Posterior vena cava (tissue), 2 donors: Measurements from ENCODE around the gene ANKS1A. TPM values are rescaled to one million over a fixed set of nuclear protein-coding genes. Genes with fewer than 3 reads are reported as not detected.
"Not testable (repeated sequence)": the region's sequence is repeated elsewhere in the genome, so short reads cannot be mapped to it uniquely, and the experiment has no call there.

ENCODE experiments used
- DNase-seq: peaks from one replicate; pipeline ENCODE4 v3.0.0-alpha.2; 2020; ENCODE audit warnings: low spot score
- intact Hi-C, 2 donors: fragments of 100-400 bp; cut with DNase I; formaldehyde crosslinking; loops; one replicate each; pipeline versions ENCODE4 v1.14.1 to v1.14.2; 2022 to 2023
- total RNA-seq, 2 donors: library from RNA; stranded (reverse); fragmentation: NEBNext Ultra II Directional; extraction: Animal tissue kit (Norgen Biotek cat#: 25700); gene quantifications; one replicate each; pipeline ENCODE4 v1.2.1, GENCODE V29; 2021
- donor health status: DM: yes; HTN: yes; CAD: no.
- donor health status: DM: yes; HTN: yes; CAD: no.

Gene ANKS1A
- total RNA-seq, 2 donors from 2014 or later, result 38.8 to 42.2 TPM

- DNase-seq, result no peak
- intact Hi-C loops, result no loop called here
Measured at GRCh38 chr6:34877259-34877658, 11.8 kb upstream of the ANKS1A start.

- intact Hi-C loops, result no loop called here
- no peak for DNase-seq
Measured at GRCh38 chr6:34877869-34878485, 11.1 kb upstream of the ANKS1A start.

GRCh38 chr6:34884073-34884472 lies 5.0 kb upstream of the ANKS1A start:
- DNase-seq, intact Hi-C loops: not testable (repeated sequence)

- intact Hi-C loops, result no loop called here
Measured at GRCh38 chr6:34884996-34885395, 4.1 kb upstream of the ANKS1A start.

GRCh38 chr6:34885837-34886236 lies 3.2 kb upstream of the ANKS1A start:
- not testable (repeated sequence) for DNase-seq
- intact Hi-C loops, result loop anchor here in 1 of 2 donors (2.0 kb wide), 1 partner anchor 203 kb away; no protein-coding TSS in a partner anchor

More at GRCh38 chr6:34884996-34885395, 4.1 kb upstream of the ANKS1A start:
- no peak for DNase-seq

GRCh38 chr6:34887753-34888513 lies 1.1 kb upstream of the ANKS1A start, which contains the start of gene TAF11:
Gene TAF11, minus strand, starts transcription at chr6:34888042. Its CDS starts 85 bp downstream, at chr6:34887957.
- intact Hi-C loops, result loop anchor here in 1 of 2 donors (2.0 kb wide), 1 partner anchor 201 kb away; no protein-coding TSS in a partner anchor

GRCh38 chr6:34888514-34888856 lies 570 bp upstream of the ANKS1A start:
- DNase-seq, result no peak
- intact Hi-C loops, result no loop called here

More at GRCh38 chr6:34887753-34888513, 1.1 kb upstream of the ANKS1A start, which contains the start of gene TAF11:
- DNase-seq, result peak; percentile 98

GRCh38 chr6:34890533-34890925 lies 1.5 kb downstream of the ANKS1A start:
- DNase-seq, result no peak
- intact Hi-C loops, result no loop called here

- no peak for DNase-seq
- intact Hi-C loops, result no loop called here
Measured at GRCh38 chr6:34891296-34891695, 2.2 kb downstream of the ANKS1A start.

GRCh38 chr6:34894693-34895092 lies 5.6 kb downstream of the ANKS1A start:
- intact Hi-C loops, result no loop called here
- DNase-seq, result no peak

GRCh38 chr6:34897130-34897529 lies 8.1 kb downstream of the ANKS1A start:
- DNase-seq, result no peak
- intact Hi-C loops, result no loop called here

GRCh38 chr6:34897716-34898115 lies 8.7 kb downstream of the ANKS1A start:
- no peak for DNase-seq
- intact Hi-C loops, result no loop called here

GRCh38 chr6:34899748-34900147 lies 10.7 kb downstream of the ANKS1A start:
- DNase-seq, intact Hi-C loops: not testable (repeated sequence)

GRCh38 chr6:34900321-34901031 lies 11.4 kb downstream of the ANKS1A start:
- DNase-seq, result no peak
- intact Hi-C loops, result no loop called here

GRCh38 chr6:34901930-34902329 lies 12.9 kb downstream of the ANKS1A start:
- DNase-seq, result no peak
- intact Hi-C loops, result no loop called here

- intact Hi-C loops, result no loop called here
Measured at GRCh38 chr6:34904990-34905613, 16.0 kb downstream of the ANKS1A start.

GRCh38 chr6:34906826-34907225 lies 17.8 kb downstream of the ANKS1A start:
- intact Hi-C loops, result no loop called here

More at GRCh38 chr6:34904990-34905613, 16.0 kb downstream of the ANKS1A start:
- DNase-seq, result no peak

GRCh38 chr6:34908194-34908593 lies 19.1 kb downstream of the ANKS1A start:
- intact Hi-C loops, result no loop called here

More at GRCh38 chr6:34906826-34907225, 17.8 kb downstream of the ANKS1A start:
- DNase-seq, result no peak

GRCh38 chr6:34909320-34909883 lies 20.3 kb downstream of the ANKS1A start:
- intact Hi-C loops, result no loop called here

More at GRCh38 chr6:34908194-34908593, 19.1 kb downstream of the ANKS1A start:
- no peak for DNase-seq

More at GRCh38 chr6:34909320-34909883, 20.3 kb downstream of the ANKS1A start:
- no peak for DNase-seq
